ENCODE data around the gene CENPO.

CENPO gene, protein sequence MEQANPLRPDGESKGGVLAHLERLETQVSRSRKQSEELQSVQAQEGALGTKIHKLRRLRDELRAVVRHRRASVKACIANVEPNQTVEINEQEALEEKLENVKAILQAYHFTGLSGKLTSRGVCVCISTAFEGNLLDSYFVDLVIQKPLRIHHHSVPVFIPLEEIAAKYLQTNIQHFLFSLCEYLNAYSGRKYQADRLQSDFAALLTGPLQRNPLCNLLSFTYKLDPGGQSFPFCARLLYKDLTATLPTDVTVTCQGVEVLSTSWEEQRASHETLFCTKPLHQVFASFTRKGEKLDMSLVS

DNA sequence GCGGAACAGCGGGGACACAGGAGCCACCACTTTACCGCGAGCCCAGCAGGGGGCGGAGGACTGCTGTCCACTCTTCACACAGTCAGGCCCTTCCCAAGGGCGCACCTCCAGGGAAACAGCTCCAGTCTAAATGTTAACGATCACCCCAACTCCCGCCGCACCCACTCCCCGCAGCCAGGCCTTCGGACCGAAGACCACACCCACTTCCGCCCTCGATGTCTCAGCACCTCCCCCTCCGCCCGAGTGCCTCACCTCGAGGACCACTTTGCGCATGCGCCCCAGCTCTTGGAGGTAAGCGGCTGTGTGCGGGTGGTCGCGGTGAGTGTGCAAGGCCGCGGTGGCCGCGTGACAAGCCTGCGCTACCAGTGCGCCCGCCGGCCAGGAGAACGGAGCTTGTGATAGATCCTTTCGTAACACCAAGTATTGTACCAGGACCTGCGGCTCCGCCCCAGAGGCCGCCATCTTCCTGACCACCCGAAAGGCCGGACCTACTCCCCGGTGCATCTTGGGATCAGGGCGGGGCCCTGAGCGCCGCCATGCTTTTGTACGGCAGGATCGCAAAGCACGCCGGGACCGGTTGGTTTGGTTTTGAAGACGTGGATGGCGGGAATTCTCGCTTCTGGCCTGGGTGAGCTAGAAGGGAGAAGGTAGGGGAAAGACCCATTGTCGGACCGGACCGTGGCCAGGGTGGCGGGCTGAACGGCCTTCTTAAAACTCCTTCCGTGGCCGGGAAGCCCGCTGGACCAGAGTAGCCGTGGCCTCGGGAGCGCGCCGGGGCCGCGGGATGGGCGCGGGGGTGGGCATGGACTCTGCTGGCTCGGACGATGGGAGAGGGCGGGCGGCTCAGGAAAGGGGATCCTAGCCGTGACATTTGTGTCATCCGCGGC is at the start of gene CENPO, which contains the start of gene PTRHD1:
Gene CENPO (plus strand): TSS at position 552 of the 887 bp plus-strand sequence. CDS start 495 bp downstream, outside the sequence.
Gene PTRHD1 (minus strand): TSS at position 518 of the 887 bp plus-strand sequence. CDS start 14 bp downstream, at position 504.
- peak; percentile 99 for DNase-seq (ENCODE audit: low spot score)

DNA sequence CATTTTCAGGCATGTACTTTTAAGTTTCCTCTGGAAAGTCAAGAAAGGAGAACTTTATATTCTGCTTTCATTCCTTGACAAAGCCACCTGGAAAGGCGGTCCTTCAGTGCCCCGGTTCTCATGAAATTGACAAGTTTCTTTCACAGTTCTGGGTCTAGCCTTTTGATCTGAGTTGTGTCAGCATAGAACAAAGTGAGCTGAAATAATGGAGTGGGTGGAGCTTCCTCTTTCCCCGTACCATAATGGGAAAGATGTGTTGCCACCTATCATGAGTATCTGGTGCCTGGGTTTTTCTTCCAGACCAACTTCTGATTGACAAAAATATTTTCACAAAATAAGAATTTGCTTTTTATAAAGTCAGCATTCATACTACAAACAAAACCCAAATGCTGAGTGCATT is 49.3 kb upstream of the CENPO start:
- no peak for DNase-seq (ENCODE audit: low spot score)

DNA sequence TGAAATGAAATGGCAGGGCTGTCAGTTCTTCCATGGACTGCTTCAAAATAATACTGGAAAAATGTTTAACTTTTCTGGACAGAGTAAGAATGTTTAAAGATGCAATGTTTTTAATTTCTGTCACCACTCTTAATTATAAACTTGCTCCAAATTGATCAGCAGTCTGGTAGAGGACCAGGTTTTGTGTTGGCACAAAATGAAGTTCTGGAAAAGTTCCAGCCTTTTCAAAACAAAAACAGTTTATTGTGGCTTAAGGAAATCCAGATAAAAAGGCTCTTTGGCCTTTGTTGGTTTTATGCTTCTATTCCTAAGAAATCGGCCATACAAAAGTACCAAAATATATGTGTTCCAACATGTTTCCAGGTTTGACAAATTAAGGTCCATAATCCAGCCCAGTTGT is 48.9 kb upstream of the CENPO start:
- no peak for DNase-seq (ENCODE audit: low spot score)

DNA sequence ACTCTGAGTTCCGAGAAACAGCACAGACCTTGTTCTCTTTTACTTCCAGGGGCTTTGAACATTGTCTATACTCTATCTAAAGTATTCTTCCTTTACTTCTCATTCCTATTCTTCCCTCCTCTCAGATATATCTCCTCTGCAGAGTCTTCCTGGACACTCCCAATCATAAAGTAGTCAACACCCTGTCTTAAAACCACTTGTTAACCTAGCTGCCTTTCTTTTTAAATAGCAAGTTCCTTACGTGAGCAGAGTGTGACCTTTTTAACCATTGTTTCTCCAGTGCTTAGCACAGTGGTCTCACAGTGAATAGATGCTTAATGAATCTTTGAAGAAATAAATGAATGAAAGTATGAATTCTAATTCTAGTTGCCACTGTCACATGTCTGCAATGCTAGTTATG is 47.4 kb upstream of the CENPO start:
- DNase-seq (ENCODE audit: low spot score): no peak

DNA sequence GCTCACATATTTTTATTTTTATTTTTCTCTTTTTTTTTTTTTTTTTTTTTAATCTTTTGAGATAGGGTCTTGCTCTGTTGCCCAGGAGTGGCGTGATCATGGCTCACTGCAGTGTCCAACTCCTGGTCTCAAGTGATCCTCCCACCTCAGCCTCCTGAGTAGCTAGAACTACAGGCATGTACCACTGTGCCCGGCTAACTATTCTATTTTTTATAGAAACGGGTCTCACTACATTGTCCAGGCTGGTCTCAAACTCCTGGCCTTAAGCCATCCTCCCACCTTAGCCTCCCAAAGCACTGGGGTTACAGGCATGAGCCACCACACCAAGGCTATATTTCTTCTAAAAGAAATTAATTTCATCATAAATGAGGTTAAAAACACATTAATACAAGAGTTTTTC is 45.9 kb upstream of the CENPO start:
- DNase-seq (ENCODE audit: low spot score): no peak

DNA sequence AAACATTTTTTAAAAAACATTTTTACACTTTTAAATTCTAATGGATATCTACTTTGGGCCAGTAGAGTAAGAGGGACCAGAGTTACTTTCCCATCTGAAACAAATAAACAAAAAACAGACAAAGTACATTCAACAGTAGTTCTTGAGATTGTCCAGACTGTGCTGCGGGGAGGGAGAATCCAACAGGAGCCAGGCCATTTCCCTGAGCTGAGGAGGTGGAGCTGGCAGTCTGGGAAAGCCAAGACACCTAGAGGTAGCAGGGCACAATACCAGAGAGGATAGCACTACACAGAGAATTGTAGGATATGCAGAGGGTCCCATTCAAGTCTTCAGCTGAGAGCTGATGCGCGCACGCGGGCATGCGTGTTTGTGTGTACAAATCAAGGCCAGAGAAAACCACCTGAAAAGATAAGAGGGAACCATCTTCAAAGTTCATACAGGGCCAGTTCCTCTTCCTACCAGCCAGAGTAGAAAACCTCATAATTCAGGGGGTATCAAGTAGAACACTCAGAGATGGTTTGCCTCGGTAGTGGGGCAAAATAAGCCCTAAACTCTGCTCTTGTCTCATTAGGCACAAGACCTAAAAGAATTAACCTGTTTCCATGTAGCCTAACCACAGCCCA is 44.0 kb upstream of the CENPO start:
- no peak for DNase-seq (ENCODE audit: low spot score)

DNA sequence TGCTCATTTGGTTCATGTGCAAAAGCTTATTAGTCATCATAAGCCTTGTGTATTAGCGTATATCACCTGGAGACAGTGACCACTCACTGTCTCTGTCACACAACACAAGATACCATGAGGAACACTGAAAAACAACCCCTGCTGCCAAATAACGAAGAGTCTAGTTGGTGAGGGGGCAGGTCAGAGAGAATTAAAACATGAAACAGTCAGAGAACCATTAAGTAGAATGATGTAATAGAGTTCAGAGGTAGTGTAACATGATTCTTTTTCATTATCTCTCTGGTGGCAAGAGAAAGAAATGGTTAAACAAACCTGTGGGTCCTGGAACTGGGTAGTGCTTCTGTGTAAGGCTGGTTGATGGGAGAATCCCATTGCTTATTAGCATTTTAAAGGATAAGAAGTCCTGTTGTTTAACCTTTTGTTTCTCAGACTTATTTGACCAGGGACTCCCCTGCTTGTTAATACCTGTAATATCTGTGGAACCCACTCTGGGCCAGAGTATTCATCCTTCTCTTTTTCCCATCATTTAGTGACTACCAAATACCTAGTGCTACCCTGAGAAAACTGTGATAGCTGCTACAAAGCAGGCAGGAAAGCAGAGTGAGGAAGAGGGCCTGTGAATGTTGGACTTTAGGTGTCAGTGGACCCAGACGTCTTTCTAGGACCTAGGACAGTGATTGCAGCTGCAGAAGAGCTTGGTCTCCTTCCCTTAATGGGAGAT is 38.1 kb upstream of the CENPO start:
- no peak for DNase-seq (ENCODE audit: low spot score)

DNA sequence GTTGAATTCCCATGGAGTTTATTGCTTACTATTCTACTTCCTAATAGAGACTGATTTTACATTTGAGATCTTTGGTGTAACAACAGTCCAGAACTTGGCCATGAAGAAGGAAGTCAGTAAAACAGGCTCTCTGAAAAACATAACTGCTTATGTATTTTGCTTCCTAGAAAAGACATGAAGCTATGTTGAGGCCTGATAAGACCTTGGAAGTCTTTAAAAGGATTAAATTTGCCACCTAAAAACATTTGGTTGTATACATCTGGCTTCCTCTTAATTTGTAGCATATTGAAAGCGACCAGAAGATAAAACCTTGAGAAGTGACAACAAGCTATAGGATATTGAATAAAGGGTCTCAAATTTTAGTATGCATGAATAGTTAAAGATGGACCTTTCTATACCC is 36.4 kb upstream of the CENPO start:
- no peak for DNase-seq (ENCODE audit: low spot score)

DNA sequence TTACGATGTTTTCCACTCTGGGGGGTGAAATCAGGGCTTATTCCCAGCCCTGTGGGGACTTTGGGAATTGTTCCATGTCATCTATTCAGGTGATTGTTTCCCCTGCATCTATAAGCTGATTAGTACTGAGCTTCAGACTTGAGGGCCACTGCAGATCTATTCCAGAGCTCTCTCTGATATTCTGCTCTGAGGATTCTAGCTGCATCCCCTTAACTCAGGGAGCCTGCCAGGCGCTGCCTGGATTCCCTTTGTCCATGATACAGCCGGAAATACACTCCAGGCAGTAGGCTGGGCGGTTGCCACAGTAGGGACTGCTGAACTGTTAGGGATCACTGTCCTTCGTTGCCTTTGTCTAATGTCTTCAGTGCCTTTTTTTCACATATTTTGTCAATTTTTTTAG is 31.4 kb upstream of the CENPO start:
- no peak for DNase-seq (ENCODE audit: low spot score)

DNA sequence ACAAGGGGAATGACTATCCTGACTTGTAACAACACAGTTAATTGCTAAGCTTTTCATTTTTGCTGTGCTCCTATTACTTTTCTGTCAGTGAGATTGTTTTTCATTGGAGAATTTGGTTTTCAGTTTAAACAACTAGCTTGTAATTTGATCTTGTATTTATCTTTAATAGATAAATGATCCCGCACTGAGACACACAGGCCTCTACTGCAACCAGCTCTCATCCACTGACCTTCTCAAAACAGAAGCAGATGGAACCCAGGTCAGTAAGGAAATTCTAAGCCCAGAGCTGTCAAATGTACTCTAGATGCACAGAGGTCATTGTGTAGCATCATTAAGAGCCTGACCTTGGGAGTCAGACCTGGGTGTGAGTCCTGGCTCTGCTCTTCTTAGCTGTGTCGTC is 30.7 kb upstream of the CENPO start:
- DNase-seq (ENCODE audit: low spot score): no peak

DNA sequence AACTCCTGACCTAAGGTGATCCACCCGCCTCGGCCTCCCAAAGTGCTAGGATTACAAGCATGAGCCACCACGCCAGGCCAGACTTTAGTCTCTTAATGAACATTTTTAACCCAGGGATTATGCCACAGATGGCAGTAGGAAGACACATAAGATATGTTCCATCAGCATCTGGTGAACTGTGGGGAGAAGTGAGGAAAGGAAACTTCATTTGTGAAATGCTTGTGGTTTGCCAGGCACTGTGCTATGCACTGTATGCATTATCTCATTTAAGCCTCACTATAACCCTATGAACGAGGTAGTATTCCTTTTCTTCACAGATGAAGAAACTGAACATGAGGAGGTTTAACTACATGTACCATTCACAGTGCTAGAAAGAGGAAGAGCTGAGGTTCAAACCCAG is 29.4 kb upstream of the CENPO start:
- DNase-seq (ENCODE audit: low spot score): no peak

DNA sequence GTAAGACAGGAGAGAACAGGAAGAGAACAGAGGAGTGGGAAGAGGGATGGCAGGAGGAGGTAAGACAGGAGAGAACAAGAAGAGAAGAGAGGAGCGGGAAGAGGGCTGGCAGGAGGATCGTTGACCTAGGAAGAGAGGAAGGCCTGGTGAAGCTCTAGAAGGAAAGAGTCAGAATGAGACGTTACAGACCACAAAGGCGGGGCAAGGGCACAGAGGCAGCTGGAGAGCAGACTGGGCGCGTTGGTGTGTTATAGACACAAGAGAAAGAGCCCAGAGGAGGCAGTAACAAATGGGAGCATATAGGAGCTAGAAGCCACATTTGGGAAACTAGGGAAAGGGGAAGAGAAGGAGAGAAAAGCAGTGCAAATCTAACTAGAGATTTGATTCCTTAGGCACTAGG is 26.6 kb upstream of the CENPO start:
- no peak for DNase-seq (ENCODE audit: low spot score)

DNA sequence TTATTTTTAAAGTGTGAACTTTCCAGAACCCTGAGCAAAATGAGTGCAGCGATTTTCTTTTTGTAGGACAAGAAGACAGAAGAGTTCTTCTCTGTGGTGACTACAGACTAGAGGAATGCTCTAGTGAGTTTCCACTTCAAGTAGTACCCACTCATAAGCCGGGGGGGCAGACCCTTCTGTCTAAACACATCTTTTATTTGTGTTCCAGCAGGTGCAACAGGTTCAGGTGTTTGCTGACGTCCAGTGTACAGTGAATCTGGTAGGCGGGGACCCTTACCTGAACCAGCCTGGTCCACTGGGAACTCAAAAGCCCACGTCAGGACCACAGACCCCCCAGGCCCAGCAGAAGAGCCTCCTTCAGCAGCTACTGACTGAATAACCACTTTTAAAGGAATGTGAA is 25.2 kb upstream of the CENPO start:
- no peak for DNase-seq (ENCODE audit: low spot score)

DNA sequence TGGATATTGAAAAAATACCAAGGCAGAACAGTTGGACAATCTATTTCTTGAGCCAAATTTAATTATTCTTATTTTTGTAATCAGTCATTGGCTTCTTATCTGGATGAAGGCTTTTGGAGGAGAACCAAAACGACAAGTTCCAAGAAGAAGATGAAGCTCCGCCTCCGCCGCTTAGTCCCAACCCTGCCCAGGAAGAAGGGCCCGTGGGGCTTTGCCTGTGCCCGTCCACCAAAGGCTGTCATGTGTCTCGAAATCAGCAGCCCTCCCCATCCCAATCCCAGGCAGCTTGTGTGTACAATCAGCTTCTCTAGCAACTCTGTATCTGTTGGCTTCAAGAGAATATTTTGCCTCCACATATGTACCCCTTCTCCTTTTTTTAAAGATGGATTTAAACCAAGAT is 24.6 kb upstream of the CENPO start:
- DNase-seq (ENCODE audit: low spot score): no peak

DNA sequence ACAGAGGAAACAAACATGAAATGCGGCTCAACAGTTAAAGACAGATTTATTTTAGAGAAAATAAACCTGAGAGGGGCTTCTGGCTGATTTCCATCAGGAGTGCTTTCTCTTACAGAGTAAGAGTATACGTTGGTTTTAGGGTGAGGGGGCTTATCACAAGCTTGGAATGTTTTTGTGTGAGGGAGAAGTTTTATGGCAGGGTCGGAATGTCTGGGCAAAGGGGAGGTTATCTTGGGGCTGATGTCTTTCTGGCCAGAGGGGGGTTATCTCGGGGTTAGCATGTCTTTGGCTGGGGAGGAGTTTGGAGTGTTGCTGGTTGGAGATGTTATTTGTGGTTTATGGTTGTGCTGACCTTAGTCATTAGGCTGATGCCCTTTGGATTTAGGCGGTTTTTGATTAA is 22.2 kb upstream of the CENPO start:
- DNase-seq (ENCODE audit: low spot score): no peak

DNA sequence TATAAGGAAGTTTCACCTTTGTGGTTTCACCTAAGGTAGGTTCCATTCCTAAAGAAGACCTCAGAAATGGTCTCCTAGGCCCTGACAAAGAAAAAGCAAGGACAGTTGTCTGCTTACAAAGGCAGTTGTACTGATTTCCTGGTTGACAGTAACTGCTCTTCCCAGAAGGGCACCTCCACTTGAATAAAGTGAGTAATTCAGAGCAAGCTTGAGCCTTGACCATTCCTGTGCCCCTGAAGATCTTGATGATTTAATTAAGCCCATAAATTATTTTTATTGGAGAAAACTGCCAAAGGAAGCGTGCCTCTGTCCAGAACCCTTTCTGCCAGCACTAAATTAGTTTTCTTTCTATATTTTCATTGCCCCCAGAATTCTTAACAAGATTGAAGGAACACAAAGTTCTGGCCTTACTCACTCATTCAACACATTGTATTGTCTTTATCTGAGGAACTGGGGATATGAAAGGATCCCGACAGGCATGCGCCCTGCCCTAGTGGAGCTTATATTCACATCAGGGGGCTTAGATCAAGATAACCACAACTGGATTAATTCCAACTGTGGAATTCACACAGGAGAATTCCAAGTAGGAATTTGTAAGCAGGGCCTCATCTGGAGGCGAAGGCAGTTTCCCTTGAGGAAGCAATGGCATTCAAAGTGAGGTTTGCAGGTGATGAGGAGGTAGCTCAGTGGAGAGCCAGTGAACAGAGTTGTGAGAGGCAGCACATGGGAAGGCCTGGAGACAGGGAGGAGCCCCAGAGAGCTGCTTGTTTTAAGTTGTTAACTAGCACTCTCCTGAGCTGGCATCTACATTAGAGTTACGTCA is 21.2 kb upstream of the CENPO start:
- no peak for DNase-seq (ENCODE audit: low spot score)

DNA sequence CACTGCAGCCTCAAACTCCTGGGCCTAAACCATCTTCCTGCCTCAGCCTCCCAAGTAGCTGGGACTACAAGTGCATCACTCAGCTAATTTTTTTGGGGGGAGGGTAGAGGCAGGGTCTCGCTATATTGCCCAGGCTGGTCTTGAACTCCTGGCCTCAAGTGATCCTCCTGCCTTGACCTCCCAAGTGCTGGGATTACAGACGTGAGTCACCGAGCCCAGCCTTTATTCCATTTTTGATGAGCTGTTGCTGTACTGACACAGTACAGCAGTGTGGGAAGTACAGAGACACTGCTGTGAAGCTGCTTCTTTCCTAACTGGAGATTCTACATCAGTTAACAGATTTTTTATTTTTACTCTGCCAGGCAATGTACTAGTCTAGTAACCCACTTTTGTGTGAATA is 18.9 kb upstream of the CENPO start:
- no peak for DNase-seq (ENCODE audit: low spot score)

DNA sequence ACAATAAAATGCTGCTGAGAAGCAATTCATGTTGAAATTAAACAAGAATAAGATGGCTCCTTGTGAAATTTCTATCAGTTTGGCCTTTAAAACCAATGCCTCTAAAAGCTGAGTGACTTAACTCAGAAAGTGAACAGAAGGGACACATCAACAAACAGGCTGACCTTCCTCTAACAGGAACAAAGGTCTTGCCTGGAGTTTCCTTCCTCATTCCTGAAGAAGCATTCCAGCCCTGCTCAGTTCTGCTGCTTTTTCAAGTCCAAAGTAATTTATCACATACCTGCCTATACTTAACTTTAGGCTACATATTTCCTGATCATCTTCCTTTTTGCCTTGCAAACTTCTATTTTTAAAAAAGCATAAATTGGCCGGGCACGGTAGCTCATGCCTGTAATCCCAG is 14.1 kb upstream of the CENPO start:
- DNase-seq (ENCODE audit: low spot score): no peak

DNA sequence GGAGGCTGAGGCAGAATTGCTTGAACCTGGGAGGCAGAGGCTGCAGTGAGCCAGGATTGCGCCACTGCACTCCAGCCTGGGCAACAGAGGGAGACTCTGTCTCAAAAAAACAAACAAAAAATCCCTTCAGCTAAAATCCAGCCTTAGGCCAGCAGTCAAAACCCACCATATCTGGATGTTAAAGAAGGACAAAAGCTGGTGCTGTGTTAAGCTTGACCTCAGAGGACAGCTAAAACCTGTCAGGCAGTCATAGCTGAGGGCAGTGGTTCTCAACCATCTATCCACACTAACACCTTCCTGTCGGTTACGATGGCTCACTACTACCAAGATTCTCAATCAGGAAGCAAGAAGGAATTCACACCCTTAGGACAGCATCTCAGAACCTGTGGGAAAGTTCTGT is 9.6 kb upstream of the CENPO start:
- no peak for DNase-seq (ENCODE audit: low spot score)

DNA sequence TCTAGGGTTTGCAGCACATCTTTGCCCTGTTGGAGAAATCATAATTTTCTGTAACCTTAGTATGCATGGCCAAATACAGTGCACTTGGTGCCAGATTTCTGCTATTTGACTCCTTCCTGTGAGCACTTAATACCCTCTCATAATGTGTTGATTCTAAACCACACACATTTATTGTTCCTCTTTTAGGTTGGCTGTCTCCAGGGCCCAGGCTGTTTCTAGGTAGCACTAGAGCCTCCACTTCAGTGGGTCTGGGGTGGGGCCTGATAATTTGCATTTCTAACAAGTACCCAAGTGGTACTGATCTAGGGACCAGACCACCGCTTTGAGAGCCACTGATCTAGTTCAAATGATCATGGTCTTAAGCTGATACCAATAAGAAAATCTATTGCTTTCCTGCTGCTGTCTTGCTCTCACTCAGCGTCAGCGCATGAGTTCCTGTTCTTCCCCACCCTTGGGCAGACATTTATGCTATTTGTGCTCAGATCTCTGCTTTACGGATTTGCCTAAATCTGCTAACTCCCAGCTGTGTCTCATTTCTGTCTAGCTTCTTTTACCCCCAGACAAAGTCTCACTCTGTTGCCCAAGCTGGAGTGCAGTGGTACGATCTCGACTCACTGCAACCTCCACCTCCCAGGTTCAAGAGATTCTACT is 7.4 kb upstream of the CENPO start:
- no peak for DNase-seq (ENCODE audit: low spot score)

DNA sequence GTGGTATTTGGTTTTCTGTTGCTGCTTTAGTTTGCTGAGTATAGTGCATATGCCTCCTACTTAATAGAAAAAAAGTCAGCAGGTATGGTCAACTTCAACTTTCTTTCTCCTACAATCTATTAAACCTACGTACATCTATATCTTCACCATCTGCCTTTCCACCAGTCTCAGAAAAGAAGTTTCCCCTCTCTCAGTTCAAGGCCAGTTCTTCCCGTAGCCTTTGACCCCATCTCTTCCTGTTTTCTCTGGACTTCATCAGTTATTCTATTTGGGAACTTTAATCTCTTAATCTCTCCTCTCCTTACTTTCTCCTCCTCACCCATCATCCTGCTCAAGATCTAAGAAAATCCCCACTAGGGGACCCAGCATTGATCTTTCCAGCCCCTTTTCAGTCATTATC is 5.7 kb upstream of the CENPO start:
- no peak for DNase-seq (ENCODE audit: low spot score)

All from hematopoietic multipotent progenitor cell treated with erythropoietin and hydrocortisone succinate and interleukin-3 and kit ligand, for 17 days (in vitro differentiated cells).